GM23248 (cell line): ENCODE results near the gene ZNF593OS. TPM values are rescaled to one million over a fixed set of nuclear protein-coding genes. Genes with fewer than 3 reads are reported as not detected.

Source experiments
- DNase-seq: peaks from one replicate; pipeline ENCODE4 v3.0.0-alpha.2; 2015
- H2AFZ ChIP-seq: fragments of 200-600 bp; sonication (generic); 2 replicates; pipeline ENCODE4 v1.6.1; 2016; ENCODE audit warnings: antibody characterized with exemption
- H3F3A ChIP-seq: fragments of 200-600 bp; sonication (generic); 2 replicates; pipeline ENCODE4 v1.6.1; 2016; ENCODE audit warnings: mild to moderate bottlenecking, antibody characterized with exemption, mixed run types; ENCODE audit not compliant: insufficient read depth
- H3K27ac ChIP-seq: fragments of 200-600 bp; sonication (generic); 2 replicates; pipeline ENCODE4 v1.5.1; 2016; ENCODE audit warnings: mild to moderate bottlenecking
- H3K27me3 ChIP-seq: fragments of 200-600 bp; sonication (generic); replicated peaks from 2 replicates; pipeline ENCODE4 v1.6.1; 2016; ENCODE audit warnings: mild to moderate bottlenecking; ENCODE audit not compliant: insufficient read depth
- H3K36me3 ChIP-seq: fragments of 200-600 bp; sonication (generic); 2 replicates; pipeline ENCODE4 v1.6.1; 2016; ENCODE audit warnings: low read depth, mild to moderate bottlenecking
- H3K4me1 ChIP-seq: fragments of 200-600 bp; sonication (generic); 2 replicates; pipeline ENCODE4 v1.6.1; 2016; ENCODE audit warnings: mild to moderate bottlenecking; ENCODE audit not compliant: insufficient read depth
- H3K4me2 ChIP-seq: fragments of 200-600 bp; sonication (generic); one replicate; pipeline ENCODE4 v1.6.1; 2016; ENCODE audit warnings: mild to moderate bottlenecking; ENCODE audit not compliant: unreplicated experiment
- H3K4me3 ChIP-seq: fragments of 200-600 bp; sonication (generic); 2 replicates; pipeline ENCODE4 v1.5.1; 2016; ENCODE audit warnings: mild to moderate bottlenecking
- H3K79me2 ChIP-seq: fragments of 200-600 bp; sonication (generic); 2 replicates; pipeline ENCODE4 v1.6.1; 2016; ENCODE audit warnings: mild to moderate bottlenecking; ENCODE audit not compliant: insufficient read depth
- H3K9ac ChIP-seq: fragments of 200-600 bp; sonication (generic); 2 replicates; pipeline ENCODE4 v1.6.1; 2016; ENCODE audit warnings: mild to moderate bottlenecking
- H3K9me2 ChIP-seq: fragments of 200-600 bp; sonication (generic); 2 replicates; pipeline ENCODE4 v1.6.1; 2016; ENCODE audit warnings: mixed run types, mild to moderate bottlenecking, moderate library complexity; ENCODE audit not compliant: insufficient read depth
- H3K9me3 ChIP-seq: fragments of 200-600 bp; sonication (generic); one replicate; pipeline ENCODE4 v1.6.1; 2017; ENCODE audit warnings: low read depth
- H4K20me1 ChIP-seq: fragments of 200-600 bp; sonication (generic); 2 replicates; pipeline ENCODE4 v1.6.0; 2016; ENCODE audit not compliant: insufficient read depth
- EZH2 ChIP-seq: fragments of 200-600 bp; sonication (generic); IDR thresholded peaks from 2 replicates; pipeline ENCODE4 v1.6.1; 2018; ENCODE audit warnings: antibody characterized with exemption, mild to moderate bottlenecking; ENCODE audit not compliant: insufficient read depth, poor library complexity, severe bottlenecking
- EZH2phosphoT487 ChIP-seq: fragments of 200-600 bp; sonication (generic); IDR thresholded peaks from 2 replicates; pipeline ENCODE4 v1.6.1; 2018; ENCODE audit warnings: antibody characterized with exemption, moderate library complexity, mild to moderate bottlenecking, low read depth; ENCODE audit not compliant: insufficient read depth
- WGBS, 2 experiments: methylation state at CpG; one replicate each; pipeline ENCODE4 v1.1.6; 2015 to 2017; ENCODE audit warnings: low lambda C conversion rate in 2 of 2, low coverage in 1 of 2; ENCODE audit errors: missing lambda C conversion rate in 2 of 2; 5-methylcytosine and 5-hydroxymethylcytosine counted together
- in situ Hi-C: fragments of 300-500 bp; cut with MboI; formaldehyde crosslinking; loops from 2 replicates; pipeline ENCODE4 v1.15.0; 2020
- polyA plus RNA-seq: library from polyadenylated mRNA; unstranded; fragments of >200 nt; fragmentation: Nextera tagmentation; extraction: Ambion mirVana; gene quantifications from 2 replicates; pipeline ENCODE4 v1.2.1, GENCODE V29; 2016
- total RNA-seq: library from RNA; depleted of rRNA; stranded (reverse); fragments of >200 nt; shearing (Covaris generic); gene quantifications from 2 replicates; pipeline ENCODE4 v1.2.3, GENCODE V29; 2014

Gene ZNF593OS
- total and polyA plus RNA-seq, 2 experiments from 2014 or later = 0.85 TPM; not detected in 1

- in situ Hi-C loops = no loop called here
- TF ChIP-seq EZH2phosphoT487 (no peak), EZH2 (no peak)
These were observed 37.2 kb downstream of the ZNF593OS start for GRCh38 chr1:26134466-26134865.

DNA sequence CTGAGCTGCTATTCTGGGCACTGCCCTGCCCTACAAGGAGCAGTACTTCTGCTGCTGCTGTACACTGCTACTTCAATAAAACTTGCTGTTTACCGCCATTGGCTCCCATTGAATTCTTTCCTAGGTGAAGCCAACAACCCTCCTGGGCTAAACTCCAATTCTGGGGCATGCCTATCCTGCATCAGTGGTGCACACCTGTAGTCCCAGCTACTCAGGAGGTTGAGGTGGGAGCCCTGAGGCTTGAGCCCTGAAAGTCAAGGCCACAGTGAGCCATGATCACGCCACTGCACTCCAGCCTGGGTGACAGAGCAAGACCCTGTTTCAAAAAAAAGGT lies 38.8 kb downstream of the ZNF593OS start:
- Histone ChIP-seq H3K4me1 (no peaks in the 10 kb centered on the region), H2AFZ (no peak overlapping the region), H3K9me3 (no peaks in the 10 kb centered on the region), H3K9ac (no peak overlapping the region), H3K27me3 (no peaks in the 10 kb centered on the region; the same call in 1 of the 2 replicates), H3K27ac (no peak overlapping the region), H3K9me2 (no peaks in the 10 kb centered on the region), H3K4me2 (no peak overlapping the region), H3F3A (no peaks in the 10 kb centered on the region), H3K79me2 (no peaks in the 10 kb centered on the region), H4K20me1 (no peaks in the 10 kb centered on the region), H3K4me3 (no peak overlapping the region), H3K36me3 (no peaks in the 10 kb centered on the region)
- no peak for DNase-seq
- 38 to 61% methylated on average over 2 of the region's 2 CpGs for WGBS, 2 experiments
- TF ChIP-seq EZH2phosphoT487 = no peak
- in situ Hi-C loops = no loop called here

More at GRCh38 chr1:26134466-26134865, 37.2 kb downstream of the ZNF593OS start:
- Histone ChIP-seq H3F3A (no peaks in the 10 kb centered on the region), H3K4me1 (no peaks in the 10 kb centered on the region), H3K9me2 (no peaks in the 10 kb centered on the region), H3K4me3 (no peak overlapping the region), H3K4me2 (no peak overlapping the region), H3K27me3 (no peaks in the 10 kb centered on the region; the same call in 1 of the 2 replicates), H4K20me1 (no peaks in the 10 kb centered on the region), H3K79me2 (no peaks in the 10 kb centered on the region), H3K36me3 (no peaks in the 10 kb centered on the region), H3K27ac (no peak overlapping the region), H2AFZ (no peak overlapping the region), H3K9ac (no peak overlapping the region), H3K9me3 (no peaks in the 10 kb centered on the region)
- DNase-seq = no peak
- 62 to 69% methylated on average over 3 of the region's 3 CpGs for WGBS, 2 experiments

DNA sequence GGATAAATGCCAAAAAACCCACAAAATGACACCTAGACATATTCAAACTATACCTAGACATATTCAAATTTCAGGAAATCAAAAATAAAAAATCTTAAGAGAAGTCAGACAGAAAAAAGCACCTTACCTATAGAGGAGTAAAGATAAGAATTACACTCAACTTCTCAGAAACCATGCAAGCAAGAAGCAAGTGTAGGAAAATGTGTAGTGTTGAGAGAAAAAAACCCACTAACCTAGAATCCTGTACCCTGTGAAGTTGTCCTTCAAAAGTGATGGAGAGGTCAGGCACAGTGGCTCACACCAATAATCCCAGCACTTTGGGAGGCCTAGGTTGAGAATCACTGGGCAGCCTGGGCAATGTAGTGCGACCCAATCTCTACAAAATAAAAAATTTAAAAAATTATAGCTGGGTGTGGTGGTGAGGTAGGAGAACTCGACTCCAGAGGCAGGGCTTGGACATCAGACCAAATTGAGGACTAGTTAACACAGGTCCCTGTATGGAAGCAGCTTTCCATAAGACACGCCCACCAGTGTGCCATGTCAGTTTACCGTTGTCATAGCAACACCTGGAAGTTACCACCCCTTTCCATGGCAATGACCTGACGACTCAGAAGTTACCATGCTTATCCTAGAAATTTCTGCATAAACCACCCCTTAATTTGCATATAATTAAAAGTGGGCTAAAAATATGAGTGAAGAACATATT lies 39.4 kb downstream of the ZNF593OS start:
- no peaks in the 10 kb centered on the region for H4K20me1 ChIP-seq
- H3K4me1 ChIP-seq = no peaks in the 10 kb centered on the region
- H3K27me3 ChIP-seq = no peaks in the 10 kb centered on the region; the same call in 1 of the 2 replicates
- no peaks in the 10 kb centered on the region for H3K36me3 ChIP-seq
- no peak overlapping the region for H2AFZ ChIP-seq
- 56 to 62% methylated on average over 5 of the region's 5 CpGs for WGBS, 2 experiments
- no peak overlapping the region for H3K27ac ChIP-seq
- no peak overlapping the region for H3K4me3 ChIP-seq
- H3F3A ChIP-seq = no peaks in the 10 kb centered on the region
- DNase-seq = no peak
- TF ChIP-seq EZH2phosphoT487 (no peak), EZH2 (no peak)
- in situ Hi-C loops = no loop called here
- H3K79me2 ChIP-seq = no peaks in the 10 kb centered on the region
- H3K4me2 ChIP-seq = no peak overlapping the region
- no peaks in the 10 kb centered on the region for H3K9me2 ChIP-seq
- H3K9ac ChIP-seq = no peak overlapping the region
- H3K9me3 ChIP-seq = no peaks in the 10 kb centered on the region

DNA sequence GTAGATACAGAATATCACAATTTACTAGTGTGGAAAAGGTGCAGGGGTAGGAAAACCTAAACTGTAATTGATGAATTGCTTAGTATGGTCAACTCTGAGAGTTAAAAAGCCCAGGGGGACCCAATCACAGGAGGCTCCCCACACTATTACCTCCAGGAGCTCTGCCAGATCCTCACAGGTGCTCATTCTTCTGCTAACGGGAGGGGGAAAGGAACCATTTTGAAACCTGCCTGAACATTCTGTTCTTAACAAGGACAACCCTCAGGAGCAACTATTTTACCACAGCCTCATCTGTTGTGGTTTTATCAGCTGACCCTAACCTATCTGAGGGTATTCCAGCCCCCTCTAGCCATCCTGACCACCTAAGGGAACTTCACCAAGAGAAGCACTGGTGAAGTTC lies 40.9 kb downstream of the ZNF593OS start:
- Histone ChIP-seq H3K4me1 (no peaks in the 10 kb centered on the region), H3K9ac (no peak overlapping the region), H3K36me3 (no peaks in the 10 kb centered on the region), H4K20me1 (no peaks in the 10 kb centered on the region), H3K79me2 (no peaks in the 10 kb centered on the region), H2AFZ (no peak overlapping the region), H3F3A (no peaks in the 10 kb centered on the region), H3K27me3 (no peaks in the 10 kb centered on the region; the same call in 1 of the 2 replicates), H3K4me3 (no peak overlapping the region), H3K9me2 (no peaks in the 10 kb centered on the region), H3K9me3 (no peaks in the 10 kb centered on the region), H3K27ac (no peak overlapping the region), H3K4me2 (no peak overlapping the region)
- DNase-seq = no peak
- WGBS, 2 experiments = 8 to 20% methylated on average over 1 of the region's 1 CpG
- TF ChIP-seq EZH2phosphoT487 (no peak), EZH2 (no peak)
- in situ Hi-C loops = no loop called here
